ENCODE results near the gene M1AP.

DNA sequence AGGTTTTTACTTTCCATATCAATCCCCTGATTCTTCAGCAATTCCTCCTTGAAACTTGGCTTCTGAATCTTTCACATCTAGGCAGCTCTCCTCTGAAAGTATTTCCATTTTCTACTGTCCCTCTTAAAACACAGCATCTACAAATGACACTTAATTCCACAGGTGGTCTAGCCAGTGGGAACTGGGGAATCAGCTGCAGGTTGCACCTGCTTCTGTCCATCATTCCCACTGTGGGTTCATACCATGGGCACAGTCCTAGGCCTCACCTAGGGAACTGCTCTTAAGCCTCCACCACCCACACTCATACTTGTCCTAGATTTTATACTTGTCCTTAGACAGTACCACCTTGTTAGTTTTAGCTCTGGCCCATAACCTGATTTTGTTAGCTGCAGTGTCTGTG is 96.6 kb downstream of the M1AP start:
- no peak for TF ChIP-seq POLR2A (IDR thresholded peaks at IDR 0.05)
- TF ChIP-seq, protein P1, sequence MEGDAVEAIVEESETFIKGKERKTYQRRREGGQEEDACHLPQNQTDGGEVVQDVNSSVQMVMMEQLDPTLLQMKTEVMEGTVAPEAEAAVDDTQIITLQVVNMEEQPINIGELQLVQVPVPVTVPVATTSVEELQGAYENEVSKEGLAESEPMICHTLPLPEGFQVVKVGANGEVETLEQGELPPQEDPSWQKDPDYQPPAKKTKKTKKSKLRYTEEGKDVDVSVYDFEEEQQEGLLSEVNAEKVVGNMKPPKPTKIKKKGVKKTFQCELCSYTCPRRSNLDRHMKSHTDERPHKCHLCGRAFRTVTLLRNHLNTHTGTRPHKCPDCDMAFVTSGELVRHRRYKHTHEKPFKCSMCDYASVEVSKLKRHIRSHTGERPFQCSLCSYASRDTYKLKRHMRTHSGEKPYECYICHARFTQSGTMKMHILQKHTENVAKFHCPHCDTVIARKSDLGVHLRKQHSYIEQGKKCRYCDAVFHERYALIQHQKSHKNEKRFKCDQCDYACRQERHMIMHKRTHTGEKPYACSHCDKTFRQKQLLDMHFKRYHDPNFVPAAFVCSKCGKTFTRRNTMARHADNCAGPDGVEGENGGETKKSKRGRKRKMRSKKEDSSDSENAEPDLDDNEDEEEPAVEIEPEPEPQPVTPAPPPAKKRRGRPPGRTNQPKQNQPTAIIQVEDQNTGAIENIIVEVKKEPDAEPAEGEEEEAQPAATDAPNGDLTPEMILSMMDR (IDR thresholded peaks at IDR 0.05 in 8 of 11, conservative IDR thresholded peaks at IDR 0.05 in 3 of 11): no peak

Measured in spleen (tissue), 7 donors.